ENCODE data around the gene RLN3.

Gene RLN3

GRCh38 chr19:14055396-14055795 lies 27.4 kb downstream of the RLN3 start:
- H3K4me3 ChIP-seq (ENCODE audit: low read depth, low read length): no peak overlapping the region
- TF ChIP-seq CTCF (IDR thresholded peaks at IDR 0.05; ENCODE audit: control insufficient read depth, extremely low read depth, insufficient read depth): no peak
- no peak for DNase-seq (ENCODE audit: low read depth)

GRCh38 chr19:14056069-14056666 lies 28.2 kb downstream of the RLN3 start:
- no peak for DNase-seq (ENCODE audit: low read depth)
- H3K4me3 ChIP-seq (ENCODE audit: low read depth, low read length): no peak overlapping the region
- TF ChIP-seq CTCF (IDR thresholded peaks at IDR 0.05; ENCODE audit: control insufficient read depth, extremely low read depth, insufficient read depth): no peak

- no peak for TF ChIP-seq CTCF (IDR thresholded peaks at IDR 0.05; ENCODE audit: control insufficient read depth, extremely low read depth, insufficient read depth)
- DNase-seq (ENCODE audit: low read depth): no peak
- H3K4me3 ChIP-seq (ENCODE audit: low read depth, low read length): no peak overlapping the region
Observed at GRCh38 chr19:14056741-14057356, 28.9 kb downstream of the RLN3 start.

- no peak for DNase-seq (ENCODE audit: low read depth)
- no peak overlapping the region for H3K4me3 ChIP-seq (ENCODE audit: low read depth, low read length)
- no peak for TF ChIP-seq CTCF (IDR thresholded peaks at IDR 0.05; ENCODE audit: control insufficient read depth, extremely low read depth, insufficient read depth)
Observed at GRCh38 chr19:14058182-14059092, 30.5 kb downstream of the RLN3 start.

- no peak for DNase-seq (ENCODE audit: low read depth)
- peak; percentile 58 for TF ChIP-seq CTCF (IDR thresholded peaks at IDR 0.05; ENCODE audit: control insufficient read depth, extremely low read depth, insufficient read depth)
- H3K4me3 ChIP-seq (ENCODE audit: low read depth, low read length): no peak overlapping the region
Observed at GRCh38 chr19:14059093-14059480, 31.1 kb downstream of the RLN3 start.

GRCh38 chr19:14059652-14060155 lies 31.8 kb downstream of the RLN3 start:
- H3K4me3 ChIP-seq (ENCODE audit: low read depth, low read length): no peak overlapping the region
- DNase-seq (ENCODE audit: low read depth): no peak
- TF ChIP-seq CTCF (IDR thresholded peaks at IDR 0.05; ENCODE audit: control insufficient read depth, extremely low read depth, insufficient read depth): no peak

All from LNCaP clone FGC (cell line).